ENCODE results near the gene GNAO1.

DNA sequence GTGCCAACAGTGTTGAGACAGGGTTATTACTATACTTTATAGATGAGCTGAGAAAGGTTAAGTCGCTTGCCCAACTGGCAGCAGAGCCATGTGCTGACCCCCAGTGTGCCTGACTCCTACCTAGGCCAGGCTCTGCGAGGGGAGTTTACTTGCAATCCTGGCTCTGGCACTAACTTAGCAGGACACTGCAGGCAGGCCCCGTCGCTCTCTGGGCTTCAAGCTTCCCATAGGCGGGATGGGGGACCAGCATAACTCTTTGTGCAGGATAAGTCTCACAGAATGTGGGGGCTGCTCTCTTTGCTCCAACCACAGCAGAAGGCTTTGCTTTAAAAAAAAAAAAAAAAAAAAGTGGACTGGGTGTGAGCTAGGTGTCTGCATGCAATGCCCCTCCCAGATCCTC is 102.7 kb downstream of the GNAO1 start:
- TF ChIP-seq EP300 (IDR thresholded peaks at IDR 0.05; ENCODE audit: low read length) (no peak), ZC3H4 (CRISPR knock-in tag; IDR thresholded peaks at IDR 0.05; ENCODE audit: borderline replicate concordance) (no peak), SRSF9 (IDR thresholded peaks at IDR 0.05; ENCODE audit: borderline replicate concordance, low read depth, low read length) (no peak), TEAD1 (CRISPR knock-in tag; IDR thresholded peaks at IDR 0.05) (no peak), GATAD2B (IDR thresholded peaks at IDR 0.05; ENCODE audit: borderline replicate concordance) (no peak), MTA1 (IDR thresholded peaks at IDR 0.05; ENCODE audit: borderline replicate concordance) (no peak), POLR2G (IDR thresholded peaks at IDR 0.05; ENCODE audit: low read depth, low read length) (no peak)
- TF ChIP-seq, protein P1, sequence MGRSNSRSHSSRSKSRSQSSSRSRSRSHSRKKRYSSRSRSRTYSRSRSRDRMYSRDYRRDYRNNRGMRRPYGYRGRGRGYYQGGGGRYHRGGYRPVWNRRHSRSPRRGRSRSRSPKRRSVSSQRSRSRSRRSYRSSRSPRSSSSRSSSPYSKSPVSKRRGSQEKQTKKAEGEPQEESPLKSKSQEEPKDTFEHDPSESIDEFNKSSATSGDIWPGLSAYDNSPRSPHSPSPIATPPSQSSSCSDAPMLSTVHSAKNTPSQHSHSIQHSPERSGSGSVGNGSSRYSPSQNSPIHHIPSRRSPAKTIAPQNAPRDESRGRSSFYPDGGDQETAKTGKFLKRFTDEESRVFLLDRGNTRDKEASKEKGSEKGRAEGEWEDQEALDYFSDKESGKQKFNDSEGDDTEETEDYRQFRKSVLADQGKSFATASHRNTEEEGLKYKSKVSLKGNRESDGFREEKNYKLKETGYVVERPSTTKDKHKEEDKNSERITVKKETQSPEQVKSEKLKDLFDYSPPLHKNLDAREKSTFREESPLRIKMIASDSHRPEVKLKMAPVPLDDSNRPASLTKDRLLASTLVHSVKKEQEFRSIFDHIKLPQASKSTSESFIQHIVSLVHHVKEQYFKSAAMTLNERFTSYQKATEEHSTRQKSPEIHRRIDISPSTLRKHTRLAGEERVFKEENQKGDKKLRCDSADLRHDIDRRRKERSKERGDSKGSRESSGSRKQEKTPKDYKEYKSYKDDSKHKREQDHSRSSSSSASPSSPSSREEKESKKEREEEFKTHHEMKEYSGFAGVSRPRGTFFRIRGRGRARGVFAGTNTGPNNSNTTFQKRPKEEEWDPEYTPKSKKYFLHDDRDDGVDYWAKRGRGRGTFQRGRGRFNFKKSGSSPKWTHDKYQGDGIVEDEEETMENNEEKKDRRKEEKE (IDR thresholded peaks at IDR 0.05; ENCODE audit: borderline replicate concordance in 1 of 2, control insufficient read depth in 1 of 2, low read depth in 2 of 2, low read length in 1 of 2): no peak
- TF ChIP-seq, protein P2, sequence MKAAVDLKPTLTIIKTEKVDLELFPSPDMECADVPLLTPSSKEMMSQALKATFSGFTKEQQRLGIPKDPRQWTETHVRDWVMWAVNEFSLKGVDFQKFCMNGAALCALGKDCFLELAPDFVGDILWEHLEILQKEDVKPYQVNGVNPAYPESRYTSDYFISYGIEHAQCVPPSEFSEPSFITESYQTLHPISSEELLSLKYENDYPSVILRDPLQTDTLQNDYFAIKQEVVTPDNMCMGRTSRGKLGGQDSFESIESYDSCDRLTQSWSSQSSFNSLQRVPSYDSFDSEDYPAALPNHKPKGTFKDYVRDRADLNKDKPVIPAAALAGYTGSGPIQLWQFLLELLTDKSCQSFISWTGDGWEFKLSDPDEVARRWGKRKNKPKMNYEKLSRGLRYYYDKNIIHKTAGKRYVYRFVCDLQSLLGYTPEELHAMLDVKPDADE (conservative IDR thresholded peaks at IDR 0.05; ENCODE audit: control insufficient read depth, low read depth, low read length): no peak
